Vagina (tissue), 2 donors: ENCODE data around the gene PANK4.

ENCODE experiments used
- CTCF ChIP-seq, 3 experiments: fragments of 450-650 bp in 2 of 3; fragments of 200-600 bp in 1 of 3; sonication (generic) in 1 of 3; IDR thresholded peaks; one replicate each; pipeline ENCODE4 v1.5.1; 2017 to 2019; ENCODE audit warnings: antibody characterized with exemption in 3 of 3, mild to moderate bottlenecking in 2 of 3, moderate library complexity in 2 of 3
- POLR2A ChIP-seq, 2 donors: fragments of 450-650 bp; IDR thresholded peaks; one replicate each; pipeline ENCODE4 v1.6.1; 2017; ENCODE audit warnings: antibody characterized with exemption in 2 of 2, mild to moderate bottlenecking in 2 of 2, moderate library complexity in 2 of 2

- TF ChIP-seq CTCF (IDR thresholded peaks at IDR 0.05) (no peak), POLR2A (IDR thresholded peaks at IDR 0.05) (no peak)
Measured at GRCh38 chr1:2543543-2544092, 17.2 kb upstream of the PANK4 start.
